Liver (tissue), 3 donors: ENCODE data around the gene CAPN7.

Source experiments
- ATF3 ChIP-seq: IDR thresholded peaks from 2 replicates; pipeline ENCODE4 v1.6.1; 2016; ENCODE audit warnings: antibody characterized with exemption
- CTCF ChIP-seq: fragments of 150-350 bp; IDR thresholded peaks from 2 replicates; pipeline ENCODE4 v1.5.1; 2017; ENCODE audit warnings: improper control_type of control experiment, low read depth, low read length; ENCODE audit not compliant: missing input control
- GABPA ChIP-seq, 2 donors: IDR thresholded peaks in 1 of 2; conservative IDR thresholded peaks in 1 of 2; 2 replicates each; pipeline ENCODE4 v1.6.1; 2016; ENCODE audit warnings: antibody characterized with exemption in 2 of 2, mild to moderate bottlenecking in 1 of 2, moderate library complexity in 1 of 2
- JUND ChIP-seq, 2 donors: IDR thresholded peaks; 2 replicates each; pipeline ENCODE4 v1.6.1; 2016; ENCODE audit warnings: antibody characterized with exemption in 2 of 2
- MAX ChIP-seq: IDR thresholded peaks from 2 replicates; pipeline ENCODE4 v1.6.1; 2016; ENCODE audit warnings: antibody characterized with exemption
- RAD21 ChIP-seq, 2 donors: IDR thresholded peaks; 2 replicates each; pipeline ENCODE4 v1.6.1; 2016; ENCODE audit warnings: antibody characterized with exemption in 2 of 2, mild to moderate bottlenecking in 2 of 2
- RXRA ChIP-seq, 2 donors: IDR thresholded peaks; 2 replicates each; pipeline ENCODE4 v1.6.1; 2017 to 2018; ENCODE audit warnings: antibody characterized with exemption in 2 of 2, mild to moderate bottlenecking in 1 of 2
- TAF1 ChIP-seq: conservative IDR thresholded peaks from 2 replicates; pipeline ENCODE4 v1.6.1; 2016; ENCODE audit warnings: antibody characterized with exemption, mild to moderate bottlenecking
- ZBTB33 ChIP-seq: IDR thresholded peaks from 2 replicates; pipeline ENCODE4 v1.6.1; 2016; ENCODE audit warnings: antibody characterized with exemption
- donor health status: healthy.
- donor health status: healthy.

GRCh38 chr3:15223685-15224572 is 17.9 kb downstream of the CAPN7 start:
- no peak for TF ChIP-seq CTCF
- no peak for TF ChIP-seq ZBTB33
- no peak for TF ChIP-seq TAF1
- TF ChIP-seq RAD21 (IDR thresholded peaks at IDR 0.05), result no peak
- TF ChIP-seq GABPA (IDR thresholded peaks at IDR 0.05 in 1 of 2, conservative IDR thresholded peaks at IDR 0.05 in 1 of 2), result no peak
- no peak for TF ChIP-seq ATF3
- TF ChIP-seq JUND (IDR thresholded peaks at IDR 0.05), result no peak
- no peak for TF ChIP-seq MAX
- TF ChIP-seq RXRA (IDR thresholded peaks at IDR 0.05), result no peak
